Naive thymus-derived CD4-positive, alpha-beta T cell (primary cell): ENCODE results near the gene EIF3K. TPM values are rescaled to one million over a fixed set of nuclear protein-coding genes. Genes with fewer than 3 reads are reported as not detected.
A peak's percentile ranks its signal among the peaks of the same experiment; 100 is the strongest.

ENCODE experiments used
- ATAC-seq: fragments of 150-1000 bp; cut with Tn5 transposase; 2 replicates; pipeline ENCODE4 v1.10.0; 2021; ENCODE audit warnings: mild to moderate bottlenecking, moderate library complexity
- CTCF ChIA-PET: fragments of 350-600 bp; sonication (Branson Sonifier 250); formaldehyde crosslinking; loops from one replicate; lab custom pipeline; 2021; ENCODE audit warnings: antibody characterized with exemption; lab: Charles Lee
- POLR2A ChIA-PET: fragments of 350-600 bp; sonication (Branson Sonifier 250); formaldehyde crosslinking; loops from one replicate; lab custom pipeline; 2021; ENCODE audit warnings: antibody characterized with exemption, inconsistent platforms; lab: Charles Lee
- DNase-seq, 9 donors: peaks; one replicate each; pipeline versions ENCODE4 v3.0.0 to v3.0.0-alpha.2; 2020 to 2022; ENCODE audit warnings: mixed read lengths in 1 of 9
- H3K27ac ChIP-seq: one replicate; pipeline ENCODE4 v1.7.0; 2013; ENCODE audit warnings: mild to moderate bottlenecking, low read depth, low read length, moderate library complexity
- H3K27me3 ChIP-seq, 2 donors: one replicate each; pipeline ENCODE4 v1.7.0; 2013; ENCODE audit warnings: low read length in 2 of 2, mild to moderate bottlenecking in 2 of 2, moderate library complexity in 2 of 2; ENCODE audit not compliant: control insufficient read depth in 2 of 2, insufficient read depth in 2 of 2
- H3K36me3 ChIP-seq, 3 experiments: 1 replicate in 2 of 3; 2 replicates in 1 of 3; pipeline ENCODE4 v1.7.0; 2013; ENCODE audit warnings: low read length in 3 of 3, mild to moderate bottlenecking in 3 of 3, moderate library complexity in 1 of 3; ENCODE audit not compliant: insufficient read depth in 3 of 3, control insufficient read depth in 2 of 3
- H3K4me1 ChIP-seq, 2 donors: one replicate each; pipeline ENCODE4 v1.7.0; 2013; ENCODE audit warnings: low read length in 2 of 2, mild to moderate bottlenecking in 2 of 2, moderate library complexity in 1 of 2; ENCODE audit not compliant: control insufficient read depth in 2 of 2, insufficient read depth in 2 of 2
- H3K4me3 ChIP-seq: 2 replicates; pipeline ENCODE4 v1.7.0; 2013; ENCODE audit warnings: mild to moderate bottlenecking, low read length
- H3K9me3 ChIP-seq, 3 experiments: 1 replicate in 2 of 3; 2 replicates in 1 of 3; pipeline ENCODE4 v1.7.0; 2013; ENCODE audit warnings: low read length in 3 of 3; ENCODE audit not compliant: control insufficient read depth in 2 of 3
- H3K27ac Mint-ChIP-seq, 9 donors: one replicate each; pipeline ENCODE4 v1.8.0; 2020 to 2022; ENCODE audit warnings: mixed read lengths in 9 of 9, mild to moderate bottlenecking in 8 of 9, moderate library complexity in 5 of 9, inconsistent platforms in 2 of 9
- H3K27me3 Mint-ChIP-seq, 5 donors: one replicate each; pipeline ENCODE4 v1.8.0; 2021 to 2022; ENCODE audit warnings: mixed read lengths in 5 of 5, mild to moderate bottlenecking in 1 of 5
- H3K36me3 Mint-ChIP-seq, 5 donors: one replicate each; pipeline ENCODE4 v1.8.0; 2020 to 2022; ENCODE audit warnings: mixed read lengths in 5 of 5, mild to moderate bottlenecking in 3 of 5, inconsistent platforms in 1 of 5
- H3K4me1 Mint-ChIP-seq, 7 donors: one replicate each; pipeline ENCODE4 v1.8.0; 2020 to 2022; ENCODE audit warnings: mixed read lengths in 7 of 7, mild to moderate bottlenecking in 3 of 7, inconsistent platforms in 1 of 7
- H3K4me3 Mint-ChIP-seq, 10 donors: one replicate each; pipeline ENCODE4 v1.8.0; 2020 to 2022; ENCODE audit warnings: mild to moderate bottlenecking in 10 of 10, mixed read lengths in 10 of 10, moderate library complexity in 6 of 10, inconsistent platforms in 2 of 10
- H3K9me3 Mint-ChIP-seq, 11 donors: one replicate each; pipeline ENCODE4 v1.8.0; 2020 to 2022; ENCODE audit warnings: mixed read lengths in 11 of 11, mild to moderate bottlenecking in 4 of 11, inconsistent platforms in 1 of 11, moderate library complexity in 1 of 11
- intact Hi-C, 2 donors: fragments of 100-400 bp; cut with micrococcal nuclease; formaldehyde crosslinking; loops; one replicate each; pipeline ENCODE4 v1.15.1; 2023
- polyA plus RNA-seq, 2 donors: library from polyadenylated mRNA; unstranded; fragments of 300-500 nt; fragmentation: Illumina TruSeq; gene quantifications; one replicate each; pipeline ENCODE4 v1.2.3, GENCODE V29; 2021
- total RNA-seq, 6 experiments: library from RNA in 5 of 6; stranded (reverse) in 5 of 6; gene quantifications; 1 replicate in 5 of 6; 2 replicates in 1 of 6; pipeline ENCODE4 v1.2.3 and lab custom pipeline; 2021 to 2026

EIF3K gene
- total and polyA plus RNA-seq, 7 experiments from 2014 or later = 294 to 437 (median 367) TPM

- no peak for DNase-seq
- peak overlapping the region in 2 of 9 donors; percentile 46 to 61 for H3K27ac Mint-ChIP-seq
These were observed 35.6 kb upstream of the EIF3K start for GRCh38 chr19:38583219-38583984.

GRCh38 chr19:38583985-38584305 is 35.0 kb upstream of the EIF3K start:
- Mint-ChIP-seq H3K4me1 (peaks cover 0 to 15% (median 4%) of the 10 kb centered on the region in 7 donors), H3K27me3 (no peaks in the 10 kb centered on the region), H3K36me3 (peaks cover 6 to 13% (median 9%) of the 10 kb centered on the region in 5 donors), H3K4me3 (peak overlapping the region in 1 of 10 donors; percentile 11), H3K27ac (peak overlapping the region in 2 of 9 donors; percentile 46 to 61), H3K9me3 (no peaks in the 10 kb centered on the region)
- Histone ChIP-seq H3K4me1 (peaks cover 0 to 7% of the 10 kb centered on the region in 2 donors), H3K9me3 (no peaks in the 10 kb centered on the region), H3K27me3 (no peaks in the 10 kb centered on the region), H3K36me3 (peaks cover 0 to 14% (median 5%) of the 10 kb centered on the region in 3 experiments), H3K4me3 (no peak overlapping the region), H3K27ac (no peak overlapping the region)
- ChIA-PET POLR2A (no interaction called here), CTCF (no interaction called here)
- intact Hi-C loops = no loop called here
- ATAC-seq (no peak), DNase-seq (no peak)

More at GRCh38 chr19:38583219-38583984, 35.6 kb upstream of the EIF3K start:
- peaks cover 0 to 19% (median 4%) of the 10 kb centered on the region in 7 donors for H3K4me1 Mint-ChIP-seq
- H3K9me3 ChIP-seq = no peaks in the 10 kb centered on the region
- ATAC-seq = peak; percentile 51
- H3K9me3 Mint-ChIP-seq = no peaks in the 10 kb centered on the region
- H3K4me3 ChIP-seq = no peak overlapping the region
- ChIA-PET POLR2A (no interaction called here), CTCF (no interaction called here)
- peak overlapping the region in 1 of 10 donors; percentile 11 for H3K4me3 Mint-ChIP-seq
- peaks cover 0 to 7% of the 10 kb centered on the region in 2 donors for H3K4me1 ChIP-seq
- peaks cover 0 to 13% (median 5%) of the 10 kb centered on the region in 3 experiments for H3K36me3 ChIP-seq
- H3K36me3 Mint-ChIP-seq = peaks cover 6 to 13% (median 9%) of the 10 kb centered on the region in 5 donors
- H3K27ac ChIP-seq = no peak overlapping the region
- intact Hi-C loops = no loop called here
- H3K27me3 Mint-ChIP-seq = no peaks in the 10 kb centered on the region
- no peaks in the 10 kb centered on the region for H3K27me3 ChIP-seq

GRCh38 chr19:38587562-38587961 is 31.4 kb upstream of the EIF3K start:
- H3K27me3 ChIP-seq = no peaks in the 10 kb centered on the region
- Mint-ChIP-seq H3K9me3 (no peaks in the 10 kb centered on the region), H3K4me3 (no peak overlapping the region), H3K27me3 (no peaks in the 10 kb centered on the region), H3K36me3 (peaks cover 6 to 18% (median 9%) of the 10 kb centered on the region in 5 donors), H3K27ac (peak overlapping the region in 2 of 9 donors; percentile 59 to 64), H3K4me1 (peaks cover 0 to 9% (median 4%) of the 10 kb centered on the region in 7 donors)
- no peak overlapping the region for H3K4me3 ChIP-seq
- ChIA-PET CTCF (no interaction called here), POLR2A (interaction anchor here (0.9 kb wide), 1 partner anchor 31 kb away, joined by 3 read pairs; the partner anchor contains the start of gene EIF3K)
- no peaks in the 10 kb centered on the region for H3K4me1 ChIP-seq
- no peaks in the 10 kb centered on the region for H3K9me3 ChIP-seq
- H3K36me3 ChIP-seq = peaks cover 0 to 21% (median 5%) of the 10 kb centered on the region in 3 experiments
- no peak for ATAC-seq
- DNase-seq = no peak
- intact Hi-C loops = no loop called here
- no peak overlapping the region for H3K27ac ChIP-seq

- peak overlapping the region in 3 of 9 donors; percentile 9 to 64 (median 59) for H3K27ac Mint-ChIP-seq
- no peak for DNase-seq
- CTCF ChIA-PET = no interaction called here
These were observed 30.9 kb upstream of the EIF3K start for GRCh38 chr19:38588041-38588440.

GRCh38 chr19:38592940-38593339 is 26.0 kb upstream of the EIF3K start:
- CTCF ChIA-PET = no interaction called here
- no peaks in the 10 kb centered on the region for H3K9me3 Mint-ChIP-seq

More at GRCh38 chr19:38588041-38588440, 30.9 kb upstream of the EIF3K start:
- ATAC-seq = no peak
- intact Hi-C loops = no loop called here
- POLR2A ChIA-PET = interaction anchor here (0.7 kb wide), 1 partner anchor 71 kb away, joined by 5 read pairs; no protein-coding TSS in a partner anchor
- Mint-ChIP-seq H3K4me3 (no peak overlapping the region), H3K36me3 (peaks cover 6 to 18% (median 9%) of the 10 kb centered on the region in 5 donors), H3K4me1 (peaks cover 0 to 9% (median 4%) of the 10 kb centered on the region in 7 donors), H3K27me3 (no peaks in the 10 kb centered on the region), H3K9me3 (no peaks in the 10 kb centered on the region)
- H3K27ac ChIP-seq = no peak overlapping the region
- no peaks in the 10 kb centered on the region for H3K9me3 ChIP-seq
- peaks cover 0 to 24% (median 5%) of the 10 kb centered on the region in 3 experiments for H3K36me3 ChIP-seq
- no peak overlapping the region for H3K4me3 ChIP-seq
- no peaks in the 10 kb centered on the region for H3K4me1 ChIP-seq
- no peaks in the 10 kb centered on the region for H3K27me3 ChIP-seq

GRCh38 chr19:38596057-38596981 is 22.7 kb upstream of the EIF3K start:
- peaks cover 0 to 9% (median 0%) of the 10 kb centered on the region in 7 donors for H3K4me1 Mint-ChIP-seq
- H3K36me3 ChIP-seq = peaks cover 4 to 63% (median 4%) of the 10 kb centered on the region in 3 experiments
- H3K4me3 Mint-ChIP-seq = no peak overlapping the region
- POLR2A ChIA-PET = no interaction called here
- no peaks in the 10 kb centered on the region for H3K9me3 ChIP-seq
- CTCF ChIA-PET = no interaction called here
- no peaks in the 10 kb centered on the region for H3K4me1 ChIP-seq
- H3K9me3 Mint-ChIP-seq = no peaks in the 10 kb centered on the region
- no peaks in the 10 kb centered on the region for H3K27me3 ChIP-seq
- H3K27me3 Mint-ChIP-seq = no peaks in the 10 kb centered on the region
- no peak for ATAC-seq
- peaks cover 6 to 41% (median 15%) of the 10 kb centered on the region in 5 donors for H3K36me3 Mint-ChIP-seq
- intact Hi-C loops = no loop called here
- DNase-seq = peak in 1 of 9 donors; percentile 42
- H3K4me3 ChIP-seq = no peak overlapping the region
- H3K27ac ChIP-seq = no peak overlapping the region
- peak overlapping the region in 1 of 9 donors; percentile 45 for H3K27ac Mint-ChIP-seq

More at GRCh38 chr19:38592940-38593339, 26.0 kb upstream of the EIF3K start:
- Histone ChIP-seq H3K27ac (no peak overlapping the region), H3K4me1 (no peaks in the 10 kb centered on the region), H3K36me3 (peaks cover 4 to 57% (median 7%) of the 10 kb centered on the region in 3 experiments), H3K27me3 (no peaks in the 10 kb centered on the region), H3K9me3 (no peaks in the 10 kb centered on the region), H3K4me3 (no peak overlapping the region)
- Mint-ChIP-seq H3K36me3 (peaks cover 2 to 35% (median 10%) of the 10 kb centered on the region in 5 donors), H3K4me3 (no peak overlapping the region), H3K4me1 (peaks cover 0 to 5% (median 0%) of the 10 kb centered on the region in 7 donors), H3K27ac (no peak overlapping the region), H3K27me3 (no peaks in the 10 kb centered on the region)
- DNase-seq (no peak), ATAC-seq (no peak)
- intact Hi-C loops = no loop called here
- POLR2A ChIA-PET = no interaction called here
